ENCODE results near the gene GRAP2.
"Not testable (repeated sequence)": the region's sequence is repeated elsewhere in the genome, so short reads cannot be mapped to it uniquely, and the experiment has no call there.

The GRAP2 gene

GRCh38 chr22:39947220-39948216 is 46.6 kb downstream of the GRAP2 start:
- DNase-seq, result peak; percentile 70

DNA sequence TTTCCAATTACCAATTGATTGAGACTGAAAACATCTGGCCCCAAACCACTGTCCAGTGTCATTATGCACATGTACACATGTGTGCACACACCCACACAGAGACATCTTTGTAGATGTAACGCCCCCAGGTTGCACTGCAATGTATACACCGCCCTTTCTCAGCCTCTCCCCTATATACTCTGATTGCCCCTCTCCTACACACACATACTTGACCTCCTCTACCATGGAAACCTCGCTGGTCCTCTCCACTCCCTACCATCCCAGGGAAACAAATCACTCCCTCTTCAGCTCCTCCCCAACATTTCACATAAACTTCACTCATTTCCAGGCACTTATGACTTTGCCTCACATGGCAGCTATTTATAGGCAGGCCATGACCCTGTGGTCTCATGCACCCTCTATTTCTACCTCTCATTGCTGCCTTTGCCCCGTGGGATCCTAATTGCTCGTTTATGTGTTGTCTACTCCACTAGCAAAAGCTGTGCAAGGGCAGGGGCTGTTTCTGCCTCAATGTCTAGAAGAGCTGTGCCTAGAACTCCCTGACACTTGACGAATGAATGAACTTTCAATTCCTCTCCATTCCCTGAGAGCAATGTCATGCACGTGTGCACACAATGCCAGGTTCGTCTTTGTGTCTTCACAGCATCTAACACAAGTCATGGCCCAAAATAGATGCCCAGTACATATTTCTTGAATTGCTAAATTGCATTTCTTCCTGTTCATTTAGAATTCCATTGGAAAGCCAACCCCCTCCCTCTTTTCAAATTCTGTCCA is 49.3 kb downstream of the GRAP2 start:
- DNase-seq, result no peak

DNA sequence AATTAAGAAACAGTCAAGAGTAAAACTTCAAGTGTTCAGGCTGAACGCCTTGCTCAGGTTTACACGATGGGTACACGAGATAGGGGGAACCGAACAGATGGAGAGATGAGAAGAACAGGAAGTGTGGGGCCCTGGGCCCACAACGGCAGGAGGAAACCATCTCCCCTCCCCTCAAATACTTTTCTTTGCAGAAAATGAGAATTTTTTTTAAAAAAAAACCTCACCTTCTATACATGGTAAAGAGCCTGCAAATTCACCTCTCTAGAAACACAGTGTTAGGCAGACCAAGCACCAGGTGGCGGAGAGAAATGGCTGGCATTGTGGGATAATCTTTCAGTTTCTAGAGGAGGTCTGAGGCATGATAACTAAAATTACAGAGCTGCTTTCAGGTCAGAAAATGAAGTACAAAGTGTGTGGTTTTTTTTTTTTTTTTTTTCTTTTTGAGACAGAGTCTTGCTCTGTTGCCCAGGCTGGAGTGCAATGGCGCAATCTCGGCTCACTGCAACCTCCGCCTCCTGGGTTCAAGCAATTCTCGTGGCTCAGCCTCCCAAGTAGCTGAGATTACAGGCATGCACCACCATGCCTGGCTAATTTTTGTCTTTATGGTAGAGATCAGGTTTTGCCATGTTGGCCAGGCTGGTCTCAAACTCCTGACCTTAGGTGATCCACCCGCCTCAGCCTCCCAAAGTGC is 50.9 kb downstream of the GRAP2 start:
- not testable (repeated sequence) for DNase-seq

DNA sequence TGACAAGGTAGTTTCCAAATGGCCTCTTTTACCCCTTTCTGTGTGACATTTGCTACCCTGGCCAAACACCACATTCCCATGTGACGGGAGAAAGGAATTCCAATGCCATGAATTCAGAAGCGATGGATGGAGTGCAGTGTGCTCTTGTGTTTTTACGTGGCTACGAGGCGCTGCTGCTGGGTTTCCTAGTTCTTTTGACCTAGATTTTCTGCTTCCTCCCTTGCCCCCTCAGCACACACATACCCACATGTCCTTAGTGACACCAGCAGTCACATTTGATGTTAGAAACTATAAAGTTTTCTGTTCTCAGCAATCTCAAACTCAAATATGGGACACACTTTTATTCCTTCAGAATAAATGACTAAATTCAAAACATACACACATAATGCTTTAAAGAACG is 51.5 kb downstream of the GRAP2 start:
- no peak for DNase-seq

GRCh38 chr22:39953101-39953500 is 52.2 kb downstream of the GRAP2 start:
- no peak for DNase-seq

DNA sequence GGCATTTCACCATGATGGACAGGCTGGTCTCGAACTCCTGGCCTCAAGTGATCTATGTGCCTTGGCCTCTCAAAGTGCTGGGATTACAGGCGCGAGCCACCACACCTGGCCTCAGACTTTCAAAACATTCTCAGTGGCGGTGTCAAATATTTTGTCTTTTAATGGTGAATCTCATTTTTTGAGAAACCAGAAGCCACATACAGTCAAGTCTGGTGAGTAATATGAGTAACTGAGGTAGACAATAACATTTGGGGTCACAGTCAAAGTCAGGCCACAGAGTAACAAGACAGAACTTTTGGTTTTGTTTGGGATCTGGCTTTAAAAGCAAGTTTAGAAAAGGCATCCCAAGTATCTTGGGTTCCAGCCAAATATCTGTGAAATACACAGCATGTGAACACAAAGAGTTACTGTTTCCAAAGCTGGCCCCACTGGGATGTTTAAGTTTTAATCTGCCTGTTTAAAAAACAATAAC is 53.7 kb downstream of the GRAP2 start:
- no peak for DNase-seq

DNA sequence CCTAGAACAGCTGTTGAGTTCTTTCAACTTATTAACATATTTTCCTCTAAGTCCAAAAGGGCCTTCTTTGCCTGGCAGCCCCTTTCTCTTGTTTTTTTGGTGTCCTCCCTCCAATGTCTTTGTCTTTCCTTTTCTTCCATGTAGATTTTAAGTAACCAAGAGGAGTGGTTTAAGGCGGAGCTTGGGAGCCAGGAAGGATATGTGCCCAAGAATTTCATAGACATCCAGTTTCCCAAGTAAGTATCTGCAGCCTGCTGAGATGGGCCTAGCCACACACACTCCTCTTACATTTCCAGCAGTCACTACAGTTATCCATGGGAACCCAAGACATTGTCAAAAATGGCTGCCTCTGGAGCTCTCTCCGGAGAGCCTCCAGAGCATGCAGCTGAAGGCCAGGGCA is 54.8 kb downstream of the GRAP2 start:
- DNase-seq, result no peak

DNA sequence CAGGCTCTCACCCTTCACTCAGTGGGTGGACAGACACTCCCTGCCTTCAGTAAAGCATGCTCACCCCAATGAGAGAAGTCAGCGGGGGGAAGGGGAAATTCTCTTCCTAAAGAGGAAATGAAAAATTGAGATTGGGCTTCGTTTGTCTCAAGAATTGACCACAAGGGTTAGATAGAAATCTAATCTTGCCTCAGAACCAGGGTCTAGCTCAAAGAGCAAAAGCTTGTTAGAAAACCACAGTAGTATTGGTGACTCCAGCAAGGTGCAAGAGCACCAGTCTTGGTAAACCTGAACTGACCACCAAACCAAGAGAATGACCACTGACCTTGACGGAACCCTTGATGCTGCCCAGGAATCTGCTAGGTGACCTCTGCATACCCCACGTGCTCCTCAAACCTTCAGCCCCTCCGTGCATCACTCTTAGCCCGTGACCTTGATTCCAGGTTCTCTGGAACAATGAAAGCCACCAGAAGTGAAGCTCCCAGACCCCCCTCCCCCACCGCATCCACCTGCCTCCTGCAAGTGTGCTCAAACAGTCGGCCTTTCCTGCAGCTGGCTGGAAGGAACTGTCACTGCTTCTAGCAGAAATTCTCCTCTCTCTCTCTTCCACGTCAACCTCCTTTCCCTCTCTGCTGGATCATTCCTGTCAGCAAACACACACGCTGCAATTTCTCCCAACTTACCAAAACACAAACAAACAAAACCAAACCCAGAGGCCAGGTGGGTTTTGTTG is 56.2 kb downstream of the GRAP2 start:
- DNase-seq, result peak; percentile 59 to 78

DNA sequence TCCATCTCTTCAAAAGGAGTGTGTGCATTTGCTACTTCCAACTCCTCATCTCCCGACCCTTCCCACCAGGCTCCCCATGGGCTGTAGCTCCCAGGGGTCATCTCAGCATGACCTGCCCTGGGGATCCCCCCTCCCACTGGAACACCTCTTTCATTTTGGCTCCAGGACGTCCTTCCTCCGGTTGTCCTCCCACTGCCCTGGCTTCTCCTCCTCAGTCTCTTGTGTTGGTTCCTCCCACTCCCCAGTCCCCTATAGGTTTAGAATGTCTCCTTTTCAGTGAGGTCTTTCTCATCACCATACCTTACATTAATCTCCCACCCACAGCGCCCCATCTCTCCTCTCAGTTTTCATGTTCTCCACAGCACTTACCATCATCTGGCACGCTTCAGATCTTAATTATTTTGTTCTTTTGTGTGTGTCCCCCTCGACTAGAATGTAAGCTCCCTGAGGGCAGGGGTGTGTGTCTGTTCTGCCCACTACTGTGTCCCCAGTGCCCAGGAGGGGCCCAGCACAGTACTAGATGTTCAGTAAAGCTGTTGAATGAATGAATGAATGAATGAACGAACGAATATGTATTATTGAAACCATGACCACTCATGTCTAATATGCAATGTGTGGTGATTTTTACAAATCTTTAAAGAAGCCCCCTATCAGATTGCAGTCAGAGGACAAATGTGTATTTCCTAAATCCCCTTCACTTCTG is 57.3 kb downstream of the GRAP2 start:
- DNase-seq, result no peak

- no peak for DNase-seq
Measured at GRCh38 chr22:39958949-39959639, 58.2 kb downstream of the GRAP2 start.

DNA sequence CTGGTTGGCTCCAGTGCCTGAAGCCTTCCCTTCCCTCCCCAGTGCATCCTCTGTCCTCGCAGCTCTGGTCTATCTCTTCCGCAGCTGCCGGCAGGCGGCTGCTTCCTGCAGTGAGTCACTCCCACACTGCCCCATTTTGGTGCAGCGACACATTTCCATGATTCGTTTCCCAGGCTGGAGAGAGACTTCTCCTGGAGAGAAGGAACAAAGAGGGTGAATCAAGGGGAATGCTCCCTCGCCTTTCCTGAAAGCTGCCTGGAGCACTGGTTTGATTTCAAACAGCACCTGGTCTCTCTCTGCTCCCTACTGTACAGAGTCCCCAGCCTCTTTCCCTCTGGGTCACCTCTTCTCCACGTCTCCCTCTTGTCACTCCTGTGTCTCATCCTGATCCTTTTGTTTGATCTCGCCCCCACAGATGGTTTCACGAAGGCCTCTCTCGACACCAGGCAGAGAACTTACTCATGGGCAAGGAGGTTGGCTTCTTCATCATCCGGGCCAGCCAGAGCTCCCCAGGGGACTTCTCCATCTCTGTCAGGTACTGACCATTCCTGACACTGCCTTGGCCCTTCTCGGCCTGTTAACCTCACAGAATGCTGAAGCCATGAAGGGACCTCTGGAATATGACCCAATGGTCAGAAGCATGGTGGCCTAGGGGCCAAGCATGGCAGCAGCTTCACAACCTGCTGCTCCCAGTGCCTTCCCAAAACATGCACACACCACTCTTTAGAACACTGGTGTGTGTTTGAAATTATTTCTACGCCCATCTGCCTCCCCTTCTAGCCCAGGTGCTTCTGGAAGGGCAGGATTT is 59.0 kb downstream of the GRAP2 start, which contains the start of gene TMA7B:
Gene TMA7B, plus strand, starts transcription at position 758 of the 808 bp plus-strand sequence. CDS start 3,978 bp downstream, outside the sequence.
- peak; percentile 75 to 86 for DNase-seq

GRCh38 chr22:39960791-39961746 is 60.2 kb downstream of the GRAP2 start:
- DNase-seq, result no peak

- no peak for DNase-seq
Measured at GRCh38 chr22:39962071-39962470, 61.2 kb downstream of the GRAP2 start.

DNA sequence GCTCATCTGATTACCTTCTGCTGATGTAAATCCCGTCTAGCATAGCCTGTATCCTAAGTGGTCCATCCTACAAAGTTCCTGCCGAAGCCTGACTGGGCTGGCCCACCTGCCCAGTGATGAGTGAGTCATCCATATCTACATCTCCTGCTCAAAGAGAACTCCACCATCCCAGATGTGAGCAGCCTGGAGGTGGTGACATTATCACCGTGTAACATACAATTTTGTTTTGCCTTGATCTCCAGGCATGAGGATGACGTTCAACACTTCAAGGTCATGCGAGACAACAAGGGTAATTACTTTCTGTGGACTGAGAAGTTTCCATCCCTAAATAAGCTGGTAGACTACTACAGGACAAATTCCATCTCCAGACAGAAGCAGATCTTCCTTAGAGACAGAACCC is 64.9 kb downstream of the GRAP2 start:
- DNase-seq, result no peak

DNA sequence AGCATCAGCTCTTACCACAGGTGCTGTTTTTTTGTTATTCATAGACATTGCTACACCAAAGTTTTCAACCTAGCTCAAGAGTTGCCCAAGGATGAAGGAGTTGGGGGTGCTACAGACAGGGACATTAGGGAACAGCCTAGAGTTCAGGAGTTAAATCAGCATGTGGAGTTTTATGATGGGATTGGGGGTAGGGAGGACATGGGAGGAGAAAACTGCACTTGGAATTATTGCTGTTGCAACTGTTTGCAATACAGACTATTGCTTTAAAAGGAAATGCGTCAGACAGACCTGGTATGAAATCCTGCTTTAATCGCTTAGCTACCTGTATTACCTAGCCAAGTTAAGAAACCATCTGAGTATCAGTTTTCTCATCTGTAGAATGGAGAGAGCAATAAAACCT is 65.6 kb downstream of the GRAP2 start:
- no peak for DNase-seq

DNA sequence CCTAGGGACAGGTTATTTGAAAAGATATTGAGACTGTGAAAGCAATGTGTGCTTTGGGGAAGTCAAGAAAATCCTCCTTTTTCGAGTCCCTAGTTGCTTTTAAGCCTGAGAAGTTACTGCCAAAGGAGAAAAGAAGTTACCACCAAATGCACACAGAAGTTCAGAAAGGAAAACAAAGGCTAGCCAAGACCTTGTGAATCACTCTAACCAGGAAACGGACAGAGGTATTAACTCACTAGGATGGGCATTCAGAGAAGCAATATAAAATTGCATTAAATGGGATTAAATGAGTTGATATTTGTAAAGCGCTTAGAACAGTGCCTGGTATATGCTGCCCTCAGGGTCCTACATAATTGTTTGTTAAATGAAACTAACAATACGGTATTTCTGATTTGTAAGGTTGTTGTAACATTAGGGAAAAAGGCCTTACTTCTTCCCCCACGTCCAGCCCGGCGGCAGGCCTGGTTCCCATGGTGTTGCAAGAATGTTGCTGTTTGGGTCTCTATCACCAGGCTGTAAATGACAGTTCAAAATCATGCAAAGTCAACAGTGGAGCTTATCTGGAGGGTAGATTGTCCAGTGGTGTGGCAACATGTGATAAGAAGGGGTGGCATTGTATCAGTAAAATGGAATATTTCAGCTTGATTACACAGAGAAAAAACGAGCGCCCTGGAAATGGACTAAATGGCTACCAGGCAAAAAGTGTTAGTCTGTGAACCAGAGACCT is 66.4 kb downstream of the GRAP2 start:
- no peak for DNase-seq

- no peak for DNase-seq
Measured at GRCh38 chr22:39967996-39968972, 67.4 kb downstream of the GRAP2 start.

Measured in SHP77 (cell line).